22Rv1 (cell line): Measurements from ENCODE around the gene C7orf33.

Experiments
- CTCF ChIP-seq: fragments of 450-650 bp; IDR thresholded peaks from 2 replicates; pipeline ENCODE4 v1.5.1; 2017; ENCODE audit warnings: mild to moderate bottlenecking
- ZFX ChIP-seq: fragments of 450-650 bp; IDR thresholded peaks from 2 replicates; pipeline ENCODE4 v1.6.1; 2017; ENCODE audit warnings: antibody characterized with exemption, borderline replicate concordance

- TF ChIP-seq CTCF: no peak
- TF ChIP-seq ZFX: no peak
Measured at GRCh38 chr7:148624735-148625134, 34.2 kb downstream of the C7orf33 start.
